ENCODE results near the gene ADGRE1. TPM values are rescaled to one million over a fixed set of nuclear protein-coding genes. Genes with fewer than 3 reads are reported as not detected.

The ADGRE1 gene
- polyA plus RNA-seq, 1 of the 3 experiments (the other 2 are of a cell fraction) = 8.9 TPM

- WGBS (ENCODE audit: low lambda C conversion rate) = 47% methylated on average over 5 of the region's 5 CpGs
- no peak overlapping the region for H2AFZ ChIP-seq (ENCODE audit: low read depth)
- POLR2A ChIA-PET = no interaction called here
These were observed 48.2 kb downstream of the ADGRE1 start for GRCh38 chr19:6935618-6936017.

GRCh38 chr19:6945733-6946132 lies 58.4 kb downstream of the ADGRE1 start:
- TF ChIP-seq CHD2 (IDR thresholded peaks at IDR 0.05; ENCODE audit: low read length, partially characterized antibody) = no peak
- no peak for TF ChIP-seq RCOR1 (IDR thresholded peaks at IDR 0.05; ENCODE audit: low read length)
- no peak for TF ChIP-seq SMC3 (IDR thresholded peaks at IDR 0.05; ENCODE audit: low read depth, low read length)
- TF ChIP-seq TEAD4 (IDR thresholded peaks at IDR 0.05; ENCODE audit: borderline replicate concordance, insufficient read depth) = no peak
- TF ChIP-seq IRF3 (IDR thresholded peaks at IDR 0.05; ENCODE audit: low read depth, low read length) = no peak
- no peak for TF ChIP-seq EZH2phosphoT487 (IDR thresholded peaks at IDR 0.05; ENCODE audit: borderline replicate concordance, low read depth)
- no peak for TF ChIP-seq YY1 (IDR thresholded peaks at IDR 0.05; ENCODE audit: low read depth)
- no peak for TF ChIP-seq ZBTB33 (IDR thresholded peaks at IDR 0.05; ENCODE audit: borderline replicate concordance, low read depth)
- H3K9me2 ChIP-seq = no peaks in the 10 kb centered on the region
- H2AFZ ChIP-seq (ENCODE audit: low read depth) = no peak overlapping the region
- H3K9me3 ChIP-seq = no peaks in the 10 kb centered on the region
- H4K20me1 ChIP-seq (ENCODE audit: insufficient read depth) = no peaks in the 10 kb centered on the region
- H3K9ac ChIP-seq = no peak overlapping the region
- CTCF ChIA-PET = no interaction called here
- H3K27ac ChIP-seq (ENCODE audit: low read depth in 2 of 2, low read length in 1 of 2) = no peak overlapping the region
- H3K4me1 ChIP-seq (ENCODE audit: control insufficient read depth in 1 of 2, insufficient read depth in 2 of 2, low read depth in 1 of 2, low read length in 1 of 2) = no peaks in the 10 kb centered on the region
- no peaks in the 10 kb centered on the region for H3K79me2 ChIP-seq (ENCODE audit: insufficient read depth)
- H3K27me3 ChIP-seq (ENCODE audit: insufficient read depth) = no peaks in the 10 kb centered on the region; the same call in 1 of the 2 replicates
- no peak overlapping the region for H3K4me2 ChIP-seq
- H3F3A ChIP-seq (replicated peaks; ENCODE audit: insufficient read depth) = peaks cover 5% of the 10 kb centered on the region
- no peak overlapping the region for H3K4me3 ChIP-seq (ENCODE audit: low read depth in 2 of 2, low read length in 1 of 2)
- 10% methylated on average over 3 of the region's 3 CpGs for WGBS (ENCODE audit: low lambda C conversion rate)
- no peaks in the 10 kb centered on the region for H3K36me3 ChIP-seq (replicated peaks in 1 of 2; ENCODE audit: control insufficient read depth in 1 of 2, insufficient read depth in 2 of 2, low read length in 1 of 2)
- no peak for DNase-seq
- POLR2A ChIA-PET = no interaction called here

More at GRCh38 chr19:6935618-6936017, 48.2 kb downstream of the ADGRE1 start:
- no peaks in the 10 kb centered on the region for H3K27me3 ChIP-seq (ENCODE audit: insufficient read depth)
- H3K9me3 ChIP-seq = peaks cover 3% of the 10 kb centered on the region; the same call in 1 of the 2 replicates
- H3K36me3 ChIP-seq (replicated peaks in 1 of 2; ENCODE audit: control insufficient read depth in 1 of 2, insufficient read depth in 2 of 2, low read length in 1 of 2) = no peaks in the 10 kb centered on the region
- H3K4me2 ChIP-seq = no peak overlapping the region
- no peak overlapping the region for H3K9ac ChIP-seq
- no peak overlapping the region for H3K4me3 ChIP-seq (ENCODE audit: low read depth in 2 of 2, low read length in 1 of 2)
- no peaks in the 10 kb centered on the region for H3K4me1 ChIP-seq (ENCODE audit: control insufficient read depth in 1 of 2, insufficient read depth in 2 of 2, low read depth in 1 of 2, low read length in 1 of 2)
- no peaks in the 10 kb centered on the region for H3K9me2 ChIP-seq
- no peak overlapping the region for H3K27ac ChIP-seq (ENCODE audit: low read depth in 2 of 2, low read length in 1 of 2)
- DNase-seq = no peak
- no peaks in the 10 kb centered on the region for H3K79me2 ChIP-seq (ENCODE audit: insufficient read depth)
- no peaks in the 10 kb centered on the region for H4K20me1 ChIP-seq (ENCODE audit: insufficient read depth)
- CTCF ChIA-PET = no interaction called here
- no peak for TF ChIP-seq RFX5 (IDR thresholded peaks at IDR 0.05; ENCODE audit: low read length)
- no peak for TF ChIP-seq MAX (IDR thresholded peaks at IDR 0.05; ENCODE audit: low read depth)
- TF ChIP-seq SMC3 (IDR thresholded peaks at IDR 0.05; ENCODE audit: low read depth, low read length) = no peak
- TF ChIP-seq POLR2AphosphoS5 (IDR thresholded peaks at IDR 0.05; ENCODE audit: low read depth, low read length) = no peak
- no peak for TF ChIP-seq GABPA (IDR thresholded peaks at IDR 0.05; ENCODE audit: low read depth)
- no peak for TF ChIP-seq USF1 (IDR thresholded peaks at IDR 0.05; ENCODE audit: borderline replicate concordance, low read depth)
- no peak for TF ChIP-seq EP300 (IDR thresholded peaks at IDR 0.05; ENCODE audit: borderline replicate concordance in 1 of 2, low read depth in 1 of 2, low read length in 1 of 2)
- no peak for TF ChIP-seq IRF3 (IDR thresholded peaks at IDR 0.05; ENCODE audit: low read depth, low read length)
- no peak for TF ChIP-seq MEF2A (IDR thresholded peaks at IDR 0.05; ENCODE audit: borderline replicate concordance, low read depth)
- TF ChIP-seq ELF1 (IDR thresholded peaks at IDR 0.05) = no peak
- TF ChIP-seq RAD21 (IDR thresholded peaks at IDR 0.05; ENCODE audit: low read length) = no peak
- no peak for TF ChIP-seq MXI1 (IDR thresholded peaks at IDR 0.05; ENCODE audit: low read depth, low read length)
- no peak for TF ChIP-seq RXRA (IDR thresholded peaks at IDR 0.05; ENCODE audit: borderline replicate concordance, low read depth)
- no peak for TF ChIP-seq NFIC (IDR thresholded peaks at IDR 0.05; ENCODE audit: borderline replicate concordance)
- no peak for TF ChIP-seq TAF1 (IDR thresholded peaks at IDR 0.05; ENCODE audit: borderline replicate concordance, low read depth, low read length)
- no peak for TF ChIP-seq TEAD4 (IDR thresholded peaks at IDR 0.05; ENCODE audit: borderline replicate concordance, insufficient read depth)
- no peaks in the 10 kb centered on the region for H3F3A ChIP-seq (replicated peaks; ENCODE audit: insufficient read depth)

Data from SK-N-SH (cell line).